ELR (cell line): Measurements from ENCODE around the gene ADGRG1.

Experiments used
- DNase-seq: peaks from one replicate; pipeline ENCODE4 v3.0.0-alpha.2; 2015; ENCODE audit warnings: low read depth

Gene ADGRG1

DNA sequence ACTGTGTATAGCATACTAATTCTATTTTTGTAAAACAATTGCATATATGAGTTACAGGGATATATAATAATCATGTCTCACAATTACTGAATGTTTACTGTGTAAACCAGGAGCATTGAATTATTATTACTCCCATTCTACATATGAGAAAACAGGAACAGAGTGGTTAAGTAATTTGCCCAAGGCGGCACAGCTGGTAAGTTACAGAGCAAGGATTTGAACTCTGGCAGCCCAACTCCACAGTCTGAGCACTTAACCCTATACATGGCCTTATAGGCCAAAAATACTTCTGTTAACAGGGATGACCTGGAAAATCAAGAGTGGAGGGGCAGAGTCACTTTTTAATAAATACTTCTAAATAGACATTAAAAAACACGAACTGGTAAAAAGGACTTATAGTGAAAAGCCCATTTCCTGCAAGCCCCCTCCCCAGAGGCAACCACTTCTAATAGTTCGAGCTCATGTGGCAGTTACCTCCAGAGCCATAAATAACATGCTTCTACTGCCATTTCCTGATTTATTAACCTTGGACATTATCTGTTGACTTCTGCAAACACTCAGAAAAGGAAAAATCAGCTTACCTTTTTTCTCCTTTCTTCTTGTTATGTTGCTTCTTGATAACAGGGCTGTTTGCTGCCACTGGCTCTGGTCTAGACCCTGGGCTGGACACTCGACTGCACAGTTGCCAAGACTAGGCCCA, 22.1 kb upstream of the ADGRG1 start:
- no peak for DNase-seq

DNA sequence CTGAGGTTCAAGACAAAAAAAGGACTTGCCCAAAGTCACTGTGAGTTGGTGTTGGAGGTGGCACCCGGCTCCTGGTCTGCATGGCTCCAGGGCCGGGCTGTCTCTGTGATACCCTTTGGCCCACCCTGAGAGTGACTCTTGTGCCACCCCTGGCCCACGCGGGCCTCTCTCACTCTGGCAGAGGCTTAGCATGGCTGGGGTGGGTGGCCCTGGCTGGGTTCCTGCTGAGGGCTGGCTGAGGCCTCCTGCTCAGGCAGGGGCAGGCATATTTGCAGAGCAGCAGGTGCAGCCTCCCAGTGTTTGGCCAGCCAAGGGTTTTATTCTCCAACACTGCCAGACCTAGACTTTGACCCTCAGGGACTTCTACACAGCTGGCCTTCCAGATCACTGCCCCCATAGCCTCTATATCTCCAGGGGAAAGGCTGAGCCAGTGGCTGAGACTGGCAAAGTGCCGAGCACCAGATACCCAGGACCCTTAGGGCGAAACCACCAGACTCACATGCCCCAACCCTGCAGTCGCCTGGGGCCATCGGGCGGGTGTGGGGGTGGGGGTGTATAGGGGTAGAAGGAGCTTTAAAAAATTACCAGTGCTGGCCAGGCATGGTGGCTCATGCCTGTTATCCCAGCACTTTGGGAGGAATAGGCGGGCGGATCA, 21.5 kb upstream of the ADGRG1 start:
- DNase-seq: no peak

DNA sequence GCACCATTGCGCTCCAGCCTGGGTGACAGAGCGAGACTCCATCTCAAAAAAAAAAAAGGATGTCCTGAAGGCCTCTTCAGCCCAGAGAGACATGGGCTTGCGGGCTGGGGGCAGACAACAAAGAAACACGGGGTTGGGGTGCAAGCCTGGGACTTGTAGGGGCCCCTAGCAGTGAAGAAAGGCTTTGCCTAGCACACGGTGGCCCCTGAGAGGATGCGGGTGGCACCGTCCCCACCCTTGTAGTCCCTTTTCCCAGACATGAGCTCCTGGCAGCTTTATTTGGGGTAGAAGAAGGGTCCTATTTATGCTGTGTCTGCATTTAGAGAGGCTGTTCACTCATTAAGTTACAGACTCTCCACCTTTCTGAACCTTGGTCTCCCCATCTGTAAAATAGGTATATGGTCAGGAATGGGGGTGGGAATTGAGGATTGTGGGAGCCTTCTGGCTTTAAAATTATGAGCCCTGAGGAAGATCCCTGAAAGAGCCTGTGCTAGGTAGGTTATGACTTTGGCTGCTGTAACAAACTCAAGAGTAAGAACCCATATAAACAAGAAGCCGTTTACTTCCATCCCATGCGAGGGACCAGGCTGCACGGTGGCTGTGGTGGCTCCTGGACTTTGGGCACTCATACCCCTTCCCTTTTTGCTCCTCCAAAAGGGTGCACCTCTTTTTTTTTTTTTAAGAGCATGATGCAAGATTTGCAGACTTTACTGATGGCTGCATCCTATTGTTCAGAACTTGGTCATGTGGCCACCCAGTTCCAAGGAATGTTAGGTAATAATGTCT, 20.6 kb upstream of the ADGRG1 start:
- DNase-seq: no peak

DNA sequence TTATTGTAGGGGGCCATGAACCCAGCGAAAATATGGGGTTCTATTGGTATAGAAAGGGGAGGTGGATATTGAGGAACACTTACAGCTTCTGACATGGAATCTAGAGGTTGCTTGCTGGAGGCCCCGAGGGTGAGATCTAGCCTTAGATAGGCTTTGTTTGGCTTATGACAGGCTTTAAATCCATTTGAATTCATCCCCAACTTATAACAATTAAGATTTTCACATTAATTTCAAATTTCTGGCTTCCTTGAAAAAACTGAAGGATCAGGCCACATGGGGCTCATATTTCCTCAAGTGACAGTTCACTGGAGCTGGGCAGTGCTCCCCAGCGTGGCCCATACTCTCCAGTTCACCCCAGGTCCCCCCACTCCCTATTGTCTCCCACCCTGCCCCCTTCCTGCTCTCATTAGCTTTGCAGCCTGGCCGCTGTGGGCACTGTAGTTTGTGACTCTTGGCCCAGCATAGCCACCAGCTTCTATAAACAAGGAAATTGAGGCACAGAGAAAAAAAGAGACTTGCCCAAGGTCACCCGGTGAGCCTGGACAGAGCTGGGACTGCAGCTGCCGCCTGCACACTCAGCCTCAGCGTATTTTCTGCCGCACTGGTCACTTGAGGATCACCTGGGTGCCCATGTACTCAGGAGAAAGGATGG, 19.8 kb upstream of the ADGRG1 start:
- no peak for DNase-seq

DNA sequence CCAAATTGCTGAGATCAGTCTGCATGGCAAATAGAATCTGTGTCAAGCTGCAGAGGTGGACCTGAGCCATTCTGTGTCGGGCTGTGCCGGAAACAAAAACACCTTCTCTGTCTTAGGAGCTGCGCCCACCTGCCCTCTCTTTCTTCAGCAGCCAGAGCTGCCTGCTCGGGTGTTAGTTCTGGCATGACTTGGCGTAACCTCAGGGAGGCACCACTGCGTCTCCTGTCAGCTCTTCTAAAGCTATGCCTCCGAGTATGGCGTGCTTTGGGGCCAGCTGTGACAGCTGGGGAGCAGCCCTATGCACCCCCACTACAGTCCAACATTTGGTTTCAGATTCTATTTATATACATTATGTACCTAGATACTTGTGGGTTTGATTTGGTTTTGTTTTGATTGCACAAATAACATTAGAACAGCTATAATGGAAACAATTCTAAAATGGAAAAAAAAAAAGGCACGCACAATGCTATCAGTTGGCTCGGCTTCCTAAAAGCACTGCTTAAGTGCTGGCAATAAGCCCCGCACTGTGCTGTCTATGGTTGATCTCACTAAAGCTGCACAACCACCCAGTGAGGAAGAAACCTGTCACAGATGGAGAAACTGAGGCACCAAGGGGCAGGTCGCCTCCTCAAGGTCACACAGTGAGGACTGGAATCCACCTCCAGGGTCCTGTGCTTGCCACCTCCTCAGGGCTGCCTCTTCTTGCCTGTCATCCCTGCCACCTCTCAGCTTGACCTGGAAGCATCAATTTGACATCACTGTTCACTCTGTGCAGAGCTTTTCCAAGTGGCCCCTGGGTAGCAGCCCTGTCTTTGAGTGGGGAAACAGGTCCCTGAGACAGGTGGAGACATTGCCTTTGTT, 18.7 kb upstream of the ADGRG1 start:
- DNase-seq: no peak

DNA sequence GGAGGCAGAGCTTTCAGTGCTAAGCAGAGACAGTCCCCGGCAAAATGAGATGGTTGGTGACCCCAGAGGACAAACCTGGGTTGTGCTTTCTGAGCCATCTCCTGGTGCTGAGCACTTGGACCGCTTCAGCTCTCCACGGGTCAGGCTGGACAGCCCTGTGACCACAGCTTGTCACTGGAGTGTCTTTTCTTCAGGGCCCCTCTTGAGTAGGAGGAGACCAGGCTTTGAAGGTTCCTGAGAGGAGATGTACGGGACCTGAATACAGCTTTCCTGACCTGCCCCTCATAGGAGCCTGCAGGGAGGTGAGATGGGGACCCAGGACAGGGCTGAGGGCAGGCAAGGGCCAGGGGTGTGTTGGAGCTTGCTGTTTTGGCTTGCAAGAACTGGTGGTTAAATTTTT, 17.8 kb upstream of the ADGRG1 start:
- no peak for DNase-seq

DNA sequence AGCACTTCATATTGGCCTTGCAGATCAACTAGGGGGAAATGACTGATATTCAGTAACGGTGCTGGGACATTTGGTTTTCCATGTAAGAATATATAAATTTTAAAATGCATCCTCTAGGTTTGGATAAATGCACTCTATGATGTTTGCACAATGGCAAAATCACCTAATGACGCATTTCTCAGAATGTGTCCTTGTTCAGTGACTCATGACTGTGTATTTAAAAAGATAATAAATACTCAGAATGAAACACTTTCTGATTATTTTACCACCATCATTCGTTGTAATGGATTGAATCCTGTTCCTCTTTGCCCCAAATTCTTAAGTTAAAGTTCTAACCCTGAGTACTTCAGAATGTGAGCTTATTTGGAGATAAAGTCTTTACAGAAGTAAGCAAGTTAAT, 17.2 kb upstream of the ADGRG1 start:
- DNase-seq: peak; percentile 78

DNA sequence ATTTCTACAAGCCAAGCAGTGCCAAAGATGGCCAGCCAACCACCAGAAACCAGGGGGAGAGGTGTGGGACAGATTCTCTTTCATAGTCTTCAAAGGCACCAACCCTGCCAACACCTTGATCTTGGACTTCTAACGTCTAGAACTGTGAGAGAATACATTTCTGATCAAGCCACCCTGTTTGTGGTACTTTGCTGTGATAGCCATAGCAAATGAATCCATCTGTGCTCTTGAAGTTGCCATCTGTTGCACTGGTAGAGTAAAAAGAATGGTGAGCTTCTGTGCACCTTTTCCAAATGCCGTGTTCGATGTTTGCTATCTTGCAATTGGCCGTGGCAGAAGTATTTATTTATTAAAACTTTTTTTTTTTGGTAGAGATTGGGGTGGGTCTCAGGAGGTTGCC, 16.7 kb upstream of the ADGRG1 start:
- DNase-seq: no peak

DNA sequence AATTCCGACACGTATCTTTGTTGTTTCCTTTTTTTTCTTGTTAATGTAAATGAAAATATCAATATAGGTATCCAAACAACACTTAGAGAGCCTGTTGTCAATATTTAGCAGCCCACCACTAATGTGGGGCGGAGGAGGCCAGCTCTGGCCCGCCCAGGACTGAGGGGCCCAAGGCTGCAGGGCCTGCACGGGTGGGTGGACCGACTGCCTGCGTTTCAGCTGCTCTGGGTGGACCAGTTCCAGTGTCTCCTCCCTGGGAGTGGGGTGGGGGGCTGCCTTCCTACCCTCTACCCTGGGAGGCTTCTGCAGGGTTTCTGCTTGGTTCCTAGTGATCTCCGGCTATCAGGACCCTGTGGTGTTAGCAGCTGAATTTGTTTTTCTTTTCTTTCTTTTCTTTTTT, 15.9 kb upstream of the ADGRG1 start:
- DNase-seq: no peak

DNA sequence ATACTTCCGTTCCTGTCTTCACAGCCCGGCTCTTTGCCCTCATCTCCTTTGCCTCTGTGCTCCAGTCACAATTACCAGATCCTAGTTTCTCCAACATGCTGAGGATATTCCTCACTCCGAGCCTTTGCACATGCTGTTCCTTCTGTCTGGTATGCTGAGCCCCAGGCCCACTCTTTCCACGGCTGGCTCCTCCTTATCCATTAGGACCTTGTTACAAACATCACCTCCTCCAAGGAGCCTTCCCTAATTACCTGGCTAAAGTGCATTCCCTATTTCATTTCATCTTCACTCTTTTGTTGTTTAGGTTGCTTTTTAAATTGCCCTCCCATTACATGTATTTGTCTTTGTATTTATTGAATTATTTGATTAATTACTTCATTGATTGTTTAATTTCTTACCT, 14.9 kb upstream of the ADGRG1 start:
- no peak for DNase-seq

DNA sequence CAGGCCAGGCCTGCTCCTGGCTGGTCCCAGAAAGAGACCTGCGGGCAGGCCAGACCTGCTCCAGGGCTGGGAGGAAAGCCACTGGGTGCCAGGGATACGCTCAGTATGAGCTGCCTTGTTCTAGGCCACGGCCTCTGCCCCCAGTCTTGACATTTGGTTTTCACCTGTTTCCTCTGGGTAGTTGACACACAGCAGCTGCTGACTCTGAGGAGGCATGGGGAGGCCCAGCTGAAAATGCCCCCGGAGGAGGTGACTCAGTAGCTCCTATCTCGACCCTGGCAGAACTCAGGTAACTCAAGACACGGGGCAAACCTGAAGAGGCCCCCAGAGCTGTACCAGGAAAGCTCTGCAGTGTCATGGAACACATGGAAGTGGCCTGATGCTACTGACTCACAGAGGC, 13.9 kb upstream of the ADGRG1 start:
- no peak for DNase-seq

DNA sequence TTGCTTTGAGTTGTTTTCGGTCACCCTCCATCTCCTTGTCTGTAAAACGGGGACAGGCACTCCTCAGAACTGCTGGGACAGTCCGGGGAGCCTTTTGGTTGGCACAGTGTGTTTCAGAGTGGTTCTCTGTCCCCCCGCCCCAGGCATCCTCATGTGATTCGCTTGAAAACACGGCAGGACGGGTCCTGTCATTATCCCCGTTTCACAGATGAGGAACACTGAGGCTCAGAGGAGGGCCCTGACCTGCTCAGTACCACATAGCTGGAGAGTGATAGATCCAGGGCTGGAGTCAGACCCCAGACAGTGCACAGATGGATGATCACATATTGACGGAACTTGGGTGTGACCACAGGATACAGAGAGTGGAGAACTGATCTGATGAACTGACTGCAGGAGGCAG, 13.5 kb upstream of the ADGRG1 start:
- no peak for DNase-seq

DNA sequence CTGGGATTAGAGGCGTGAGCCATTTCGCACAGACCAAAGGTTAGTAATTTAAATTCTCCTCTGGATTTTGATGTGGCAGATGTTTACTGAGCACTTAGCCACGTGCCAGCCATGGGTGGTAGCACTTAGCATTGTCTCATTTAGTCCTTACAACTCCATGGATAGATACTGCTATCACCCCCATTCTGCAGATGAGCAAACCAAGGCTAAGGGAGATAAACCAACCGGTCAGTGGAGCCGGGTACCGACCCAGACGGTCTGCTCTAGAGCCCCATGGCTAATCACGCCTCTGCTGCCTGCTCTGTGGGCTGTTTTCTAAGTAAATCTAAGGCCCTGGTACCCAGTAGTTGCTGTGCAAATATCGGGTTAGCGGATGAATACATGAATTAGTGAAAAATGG, 12.6 kb upstream of the ADGRG1 start:
- no peak for DNase-seq

DNA sequence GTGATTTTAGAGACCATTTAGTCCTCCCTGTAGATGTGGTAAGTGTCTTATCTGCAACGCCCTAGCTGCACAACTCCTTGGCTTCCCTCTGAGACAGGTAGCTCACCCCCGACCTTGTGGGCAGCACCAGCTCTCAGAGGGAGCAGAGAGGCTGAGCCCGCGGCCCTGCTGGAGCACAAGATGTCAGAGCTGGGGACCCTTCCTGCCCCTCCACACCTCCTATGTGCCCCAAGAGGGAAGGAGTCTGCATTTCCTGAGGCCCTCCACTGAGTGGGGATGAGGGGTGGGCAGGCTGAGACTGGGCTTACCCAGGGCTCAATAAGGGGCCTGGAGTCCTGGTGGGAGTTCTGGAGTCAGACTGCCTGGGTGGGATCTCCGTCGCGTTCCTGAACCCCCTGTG, 12.2 kb upstream of the ADGRG1 start:
- no peak for DNase-seq

DNA sequence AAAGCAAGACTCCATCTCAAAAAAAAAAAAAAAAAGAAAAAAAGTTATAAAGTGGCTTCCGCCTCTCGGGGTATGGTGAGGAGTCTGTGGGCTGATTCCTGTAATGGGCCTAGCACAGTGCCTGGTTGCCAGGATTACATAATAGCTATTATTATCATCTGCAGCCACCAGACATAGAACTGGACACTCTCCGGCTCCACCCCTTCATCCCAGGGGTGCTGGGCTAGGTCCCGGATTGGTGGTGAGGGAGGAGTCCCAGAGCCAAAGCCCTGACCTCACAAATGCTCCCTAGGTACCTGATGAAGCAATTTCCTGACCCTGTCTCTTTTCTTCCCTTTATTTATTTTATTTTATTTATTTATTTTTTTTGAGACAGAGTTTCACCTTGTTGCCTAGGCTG, 11.6 kb upstream of the ADGRG1 start:
- no peak for DNase-seq

DNA sequence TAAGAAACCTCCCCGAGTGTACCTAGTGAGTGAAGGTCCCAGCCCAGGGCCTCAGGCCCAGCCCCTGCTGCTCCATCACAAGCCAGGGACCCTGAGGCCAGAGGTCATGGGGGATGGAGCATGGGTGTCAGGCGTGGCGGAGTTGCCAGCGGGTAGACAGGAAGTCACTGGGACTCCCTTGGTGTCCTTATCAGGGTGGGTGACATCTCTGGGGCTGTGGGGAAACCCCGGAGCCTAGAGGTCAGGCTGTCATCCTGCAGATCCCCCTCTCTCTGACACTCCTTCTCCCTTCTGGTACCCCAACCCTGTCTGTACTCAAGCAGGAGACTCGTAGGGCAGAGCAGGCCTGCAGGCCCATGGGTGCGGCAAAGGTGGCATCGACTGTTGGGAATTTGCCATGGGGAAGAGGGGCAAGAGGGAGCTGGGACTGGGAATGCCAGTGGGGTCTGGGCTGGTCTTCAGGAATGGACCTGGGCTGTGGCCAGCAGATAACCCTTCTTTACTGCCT, 10.8 kb upstream of the ADGRG1 start:
- no peak for DNase-seq

DNA sequence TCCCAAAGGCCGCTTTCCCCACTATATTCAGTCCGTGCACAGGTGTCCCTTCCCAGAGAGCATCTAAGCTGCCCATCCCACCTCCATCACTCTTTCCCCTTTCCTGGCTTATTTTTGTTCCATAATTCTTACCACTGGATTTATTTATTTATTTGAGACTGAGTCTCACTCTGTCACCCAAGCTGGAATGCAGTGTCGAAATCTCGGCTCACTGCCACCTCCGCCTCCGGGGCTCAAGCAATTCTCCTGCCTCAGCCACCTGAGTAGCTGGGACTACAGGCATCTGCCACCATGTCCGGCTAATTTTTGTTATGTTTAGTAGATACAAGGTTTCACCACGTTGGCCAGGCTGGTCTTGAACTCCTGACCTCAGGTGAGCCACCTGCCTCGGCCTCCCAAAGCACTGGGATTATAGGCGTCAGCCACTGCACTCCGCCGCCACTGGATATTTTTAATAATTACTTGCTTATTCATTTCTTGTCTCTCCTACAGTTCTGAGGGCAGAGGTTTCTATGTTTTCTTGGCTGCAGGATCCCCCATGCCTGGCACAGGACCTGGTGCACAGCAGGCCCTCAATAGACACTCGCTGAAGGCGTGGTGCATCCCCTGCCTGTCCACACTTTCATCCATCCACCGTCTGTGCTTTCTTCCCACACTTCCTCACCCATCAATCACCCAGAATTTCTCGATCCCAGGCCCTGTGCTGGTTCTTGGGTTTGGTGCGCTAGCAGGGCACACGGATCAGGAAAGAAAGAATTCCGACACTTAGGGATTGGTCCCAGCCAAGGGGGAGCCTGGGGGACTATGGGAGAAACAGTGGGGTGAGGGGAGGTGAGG, 9.9 kb upstream of the ADGRG1 start:
- peak; percentile 47 for DNase-seq

DNA sequence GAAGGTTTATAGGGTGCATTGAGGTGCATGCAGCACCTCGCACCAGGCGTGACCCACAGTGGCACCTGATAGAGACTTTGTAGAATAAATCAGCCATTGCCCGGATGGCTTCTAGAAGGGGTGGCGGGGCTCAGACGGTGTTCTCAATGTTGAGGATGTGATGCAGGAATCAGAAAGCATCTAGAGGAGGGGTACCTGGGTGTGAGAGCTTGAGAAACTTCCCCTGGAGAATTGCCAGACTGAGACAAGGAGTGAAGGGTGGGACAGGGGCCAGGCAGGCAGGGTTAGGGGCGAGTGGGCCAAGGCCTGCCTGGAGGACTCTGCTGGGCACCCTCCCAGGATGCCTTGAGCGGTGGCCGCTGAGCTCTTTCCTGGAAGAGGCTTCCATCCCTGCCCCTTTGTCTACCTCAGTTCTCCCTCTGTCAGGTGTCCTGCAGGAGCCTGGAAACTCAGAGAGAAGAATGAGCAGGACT, 9.3 kb upstream of the ADGRG1 start:
- DNase-seq: no peak

DNA sequence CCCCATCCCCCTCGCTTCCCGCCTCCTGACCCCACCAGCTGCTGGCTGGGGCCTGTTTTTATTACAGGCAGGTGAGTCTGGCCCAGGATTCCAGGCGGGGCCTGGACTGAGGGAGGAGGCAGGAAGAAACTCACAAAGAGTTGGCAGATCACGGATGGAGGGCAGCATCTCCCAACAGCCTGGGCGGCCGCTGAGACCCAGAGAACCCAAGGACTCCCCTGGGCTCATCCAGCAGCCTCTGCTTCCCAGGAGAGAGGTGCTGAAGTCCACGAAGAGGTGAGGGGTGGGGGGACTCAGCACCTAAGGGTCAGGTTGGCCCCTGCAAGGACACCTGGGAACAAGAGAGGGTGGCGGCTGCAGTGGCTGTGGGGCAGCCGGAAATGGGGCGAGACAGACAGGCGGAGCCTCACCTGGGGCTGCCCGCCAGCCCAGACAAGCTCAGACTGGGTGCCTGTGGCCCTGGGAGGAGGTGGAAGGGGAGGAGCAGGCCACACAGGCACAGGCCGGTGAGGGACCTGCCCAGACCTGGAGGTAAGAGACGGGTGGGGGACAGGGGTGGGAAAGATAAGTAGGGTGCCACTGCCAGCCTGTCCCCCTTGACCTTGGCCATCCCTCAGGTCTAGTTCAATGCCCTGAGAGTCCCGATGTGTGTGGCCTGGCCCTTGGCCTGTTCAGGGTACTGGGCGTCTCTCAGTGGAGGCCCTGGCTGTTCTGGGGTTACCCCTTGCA, 8.7 kb upstream of the ADGRG1 start:
- no peak for DNase-seq
